GM23338 (cell line): ENCODE data around the gene RASGRF2. TPM values are rescaled to one million over a fixed set of nuclear protein-coding genes. Genes with fewer than 3 reads are reported as not detected.

Source experiments
- ATAC-seq: fragments of 200-7000 bp; cut with Tn5 transposase; 3 replicates; pipeline ENCODE4 v1.9.1; 2020
- DNase-seq: peaks from one replicate; pipeline ENCODE4 v3.0.0-alpha.2; 2015; ENCODE audit warnings: low spot score
- H2AFZ ChIP-seq: fragments of 200-600 bp; sonication (generic); 2 replicates; pipeline ENCODE4 v1.8.0; 2016; ENCODE audit warnings: antibody characterized with exemption, mild to moderate bottlenecking, moderate library complexity
- H3F3A ChIP-seq: fragments of 200-600 bp; sonication (generic); replicated peaks from 2 replicates; pipeline ENCODE4 v1.8.0; 2017; ENCODE audit warnings: antibody characterized with exemption, mixed run types, low read depth
- H3K27ac ChIP-seq: fragments of 200-600 bp; sonication (generic); 2 replicates; pipeline ENCODE4 v1.6.1; 2016; ENCODE audit warnings: low read depth
- H3K27me3 ChIP-seq: fragments of 200-600 bp; sonication (generic); 2 replicates; pipeline ENCODE4 v1.8.0; 2016; ENCODE audit warnings: mild to moderate bottlenecking, mixed run types, moderate library complexity; ENCODE audit not compliant: insufficient read depth
- H3K36me3 ChIP-seq: fragments of 200-600 bp; sonication (generic); 2 replicates; pipeline ENCODE4 v1.8.0; 2016; ENCODE audit warnings: mild to moderate bottlenecking; ENCODE audit not compliant: insufficient read depth
- H3K4me1 ChIP-seq: fragments of 200-600 bp; sonication (generic); 2 replicates; pipeline ENCODE4 v1.8.0; 2016; ENCODE audit warnings: mild to moderate bottlenecking, moderate library complexity; ENCODE audit not compliant: insufficient read depth
- H3K4me2 ChIP-seq: fragments of 200-600 bp; sonication (generic); 2 replicates; pipeline ENCODE4 v1.7.1; 2017; ENCODE audit warnings: mixed run types
- H3K4me3 ChIP-seq: fragments of 200-600 bp; sonication (generic); 2 replicates; pipeline ENCODE4 v1.6.1; 2016; ENCODE audit warnings: mixed run types
- H3K79me2 ChIP-seq: fragments of 200-600 bp; sonication (generic); replicated peaks from 2 replicates; pipeline ENCODE4 v1.8.0; 2017; ENCODE audit warnings: mild to moderate bottlenecking; ENCODE audit not compliant: insufficient read depth
- H3K9me2 ChIP-seq: fragments of 200-600 bp; sonication (generic); 2 replicates; pipeline ENCODE4 v1.8.0; 2017; ENCODE audit not compliant: insufficient read depth
- H4K20me1 ChIP-seq: fragments of 200-600 bp; sonication (generic); replicated peaks from 2 replicates; pipeline ENCODE4 v1.8.0; 2017; ENCODE audit warnings: mild to moderate bottlenecking; ENCODE audit not compliant: insufficient read depth
- H3K27ac Mint-ChIP-seq: 2 replicates; pipeline ENCODE4 v1.8.0; 2020; ENCODE audit warnings: inconsistent platforms, mild to moderate bottlenecking, moderate library complexity, mixed read lengths
- H3K27me3 Mint-ChIP-seq: 3 replicates; pipeline ENCODE4 v1.8.0; 2022; ENCODE audit warnings: low read depth, mild to moderate bottlenecking, moderate library complexity, mixed read lengths, inconsistent platforms; ENCODE audit not compliant: insufficient read depth, poor library complexity
- H3K36me3 Mint-ChIP-seq: 3 replicates; pipeline ENCODE4 v1.8.0; 2021; ENCODE audit warnings: low read depth, mild to moderate bottlenecking, inconsistent platforms, moderate library complexity, mixed read lengths
- H3K4me1 Mint-ChIP-seq: 3 replicates; pipeline ENCODE4 v1.8.0; 2020; ENCODE audit warnings: mild to moderate bottlenecking, inconsistent platforms, mixed read lengths
- H3K4me3 Mint-ChIP-seq: 3 replicates; pipeline ENCODE4 v1.8.0; 2021; ENCODE audit warnings: moderate library complexity, mild to moderate bottlenecking, inconsistent platforms, mixed read lengths
- H3K9me3 Mint-ChIP-seq: 3 replicates; pipeline ENCODE4 v1.8.0; 2020; ENCODE audit warnings: moderate library complexity, mild to moderate bottlenecking, inconsistent platforms, mixed read lengths
- EZH2 ChIP-seq: fragments of 200-600 bp; sonication (generic); IDR thresholded peaks from one replicate; pipeline ENCODE4 v1.8.0; 2017; ENCODE audit warnings: antibody characterized with exemption, mild to moderate bottlenecking, low read depth; ENCODE audit not compliant: unreplicated experiment
- EZH2phosphoT487 ChIP-seq: fragments of 200-600 bp; sonication (generic); IDR thresholded peaks from one replicate; pipeline ENCODE4 v1.8.1; 2018; ENCODE audit warnings: antibody characterized with exemption; ENCODE audit not compliant: unreplicated experiment
- ZNF331 ChIP-seq: fragments of 250-450 bp; sonication (Bioruptor Pico); IDR thresholded peaks from 2 replicates; pipeline ENCODE4 v1.5.0; 2020; ENCODE audit warnings: low read depth, mild to moderate bottlenecking, moderate library complexity
- ZNF462 ChIP-seq: fragments of 250-450 bp; sonication (Bioruptor Pico); IDR thresholded peaks from 2 replicates; pipeline ENCODE4 v1.5.0; 2020; ENCODE audit warnings: mild to moderate bottlenecking, moderate library complexity
- polyA plus RNA-seq: library from polyadenylated mRNA; unstranded; fragments of >200 nt; fragmentation: Nextera tagmentation; extraction: Ambion mirVana; gene quantifications from 2 replicates; pipeline ENCODE4 v1.2.1, GENCODE V29; 2016
- total RNA-seq: library from RNA; depleted of rRNA; stranded (reverse); fragments of >200 nt; shearing (Covaris generic); gene quantifications from 2 replicates; pipeline ENCODE4 v1.2.3, GENCODE V29; 2014
- TF ChIP-seq, protein P1 (sequence below): IDR thresholded peaks from one replicate; pipeline ENCODE4 v1.6.1; 2018; ENCODE audit warnings: antibody characterized with exemption; ENCODE audit not compliant: unreplicated experiment

The RASGRF2 gene
- total and polyA plus RNA-seq, 2 experiments from 2014 or later = 5.0 to 19.2 TPM

GRCh38 chr5:81003811-81004386 lies 43.7 kb downstream of the RASGRF2 start (continued):
- TF ChIP-seq ZNF462 (CRISPR knock-in tag) = no peak
- TF ChIP-seq EZH2phosphoT487 = no peak
- TF ChIP-seq, protein P1, sequence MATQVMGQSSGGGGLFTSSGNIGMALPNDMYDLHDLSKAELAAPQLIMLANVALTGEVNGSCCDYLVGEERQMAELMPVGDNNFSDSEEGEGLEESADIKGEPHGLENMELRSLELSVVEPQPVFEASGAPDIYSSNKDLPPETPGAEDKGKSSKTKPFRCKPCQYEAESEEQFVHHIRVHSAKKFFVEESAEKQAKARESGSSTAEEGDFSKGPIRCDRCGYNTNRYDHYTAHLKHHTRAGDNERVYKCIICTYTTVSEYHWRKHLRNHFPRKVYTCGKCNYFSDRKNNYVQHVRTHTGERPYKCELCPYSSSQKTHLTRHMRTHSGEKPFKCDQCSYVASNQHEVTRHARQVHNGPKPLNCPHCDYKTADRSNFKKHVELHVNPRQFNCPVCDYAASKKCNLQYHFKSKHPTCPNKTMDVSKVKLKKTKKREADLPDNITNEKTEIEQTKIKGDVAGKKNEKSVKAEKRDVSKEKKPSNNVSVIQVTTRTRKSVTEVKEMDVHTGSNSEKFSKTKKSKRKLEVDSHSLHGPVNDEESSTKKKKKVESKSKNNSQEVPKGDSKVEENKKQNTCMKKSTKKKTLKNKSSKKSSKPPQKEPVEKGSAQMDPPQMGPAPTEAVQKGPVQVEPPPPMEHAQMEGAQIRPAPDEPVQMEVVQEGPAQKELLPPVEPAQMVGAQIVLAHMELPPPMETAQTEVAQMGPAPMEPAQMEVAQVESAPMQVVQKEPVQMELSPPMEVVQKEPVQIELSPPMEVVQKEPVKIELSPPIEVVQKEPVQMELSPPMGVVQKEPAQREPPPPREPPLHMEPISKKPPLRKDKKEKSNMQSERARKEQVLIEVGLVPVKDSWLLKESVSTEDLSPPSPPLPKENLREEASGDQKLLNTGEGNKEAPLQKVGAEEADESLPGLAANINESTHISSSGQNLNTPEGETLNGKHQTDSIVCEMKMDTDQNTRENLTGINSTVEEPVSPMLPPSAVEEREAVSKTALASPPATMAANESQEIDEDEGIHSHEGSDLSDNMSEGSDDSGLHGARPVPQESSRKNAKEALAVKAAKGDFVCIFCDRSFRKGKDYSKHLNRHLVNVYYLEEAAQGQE = no peak

DNA sequence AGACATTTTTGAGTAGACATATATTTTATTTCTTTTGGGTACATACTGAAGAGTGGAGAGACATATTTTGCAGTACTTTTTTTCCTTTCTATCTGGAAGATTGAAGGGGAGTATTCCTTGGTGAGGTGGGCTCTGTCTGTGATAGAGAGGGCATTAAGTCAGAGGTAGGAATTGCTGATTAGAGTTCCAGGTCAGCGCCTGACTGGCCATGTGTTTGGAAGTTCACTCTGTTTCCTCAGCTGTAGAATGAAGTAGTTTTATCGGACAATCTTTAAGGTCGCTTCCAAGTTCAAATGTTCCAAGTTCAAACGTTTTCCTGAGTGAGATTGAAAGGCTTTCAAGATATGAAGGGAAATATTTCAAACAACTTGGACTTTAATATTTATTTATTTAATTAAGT lies 45.5 kb downstream of the RASGRF2 start:
- H3K27ac Mint-ChIP-seq = no peak overlapping the region
- H3K4me1 Mint-ChIP-seq = peaks cover 3% of the 10 kb centered on the region; the same call in 1 of the 3 replicates
- DNase-seq (no peak), ATAC-seq (no peak)
- no peaks in the 10 kb centered on the region for H3K36me3 Mint-ChIP-seq
- Histone ChIP-seq H3K27me3 (no peaks in the 10 kb centered on the region), H3K4me2 (no peak overlapping the region), H4K20me1 (no peaks in the 10 kb centered on the region; the same call in 1 of the 2 replicates), H3K79me2 (peaks cover 40% of the 10 kb centered on the region), H3K4me1 (no peaks in the 10 kb centered on the region), H3K9me2 (peaks cover 5% of the 10 kb centered on the region; the same call in 1 of the 2 replicates), H3K27ac (no peak overlapping the region), H3F3A (no peaks in the 10 kb centered on the region), H2AFZ (no peak overlapping the region), H3K36me3 (no peaks in the 10 kb centered on the region), H3K4me3 (no peak overlapping the region)
- H3K9me3 Mint-ChIP-seq = no peaks in the 10 kb centered on the region
- no peaks in the 10 kb centered on the region for H3K27me3 Mint-ChIP-seq
- H3K4me3 Mint-ChIP-seq = no peak overlapping the region
- TF ChIP-seq ZNF462 (CRISPR knock-in tag) = no peak
- TF ChIP-seq ZNF331 (CRISPR knock-in tag) = no peak
- no peak for TF ChIP-seq EZH2phosphoT487
- no peak for TF ChIP-seq EZH2
